ENCODE measurements around the gene TSPYL6.

DNA sequence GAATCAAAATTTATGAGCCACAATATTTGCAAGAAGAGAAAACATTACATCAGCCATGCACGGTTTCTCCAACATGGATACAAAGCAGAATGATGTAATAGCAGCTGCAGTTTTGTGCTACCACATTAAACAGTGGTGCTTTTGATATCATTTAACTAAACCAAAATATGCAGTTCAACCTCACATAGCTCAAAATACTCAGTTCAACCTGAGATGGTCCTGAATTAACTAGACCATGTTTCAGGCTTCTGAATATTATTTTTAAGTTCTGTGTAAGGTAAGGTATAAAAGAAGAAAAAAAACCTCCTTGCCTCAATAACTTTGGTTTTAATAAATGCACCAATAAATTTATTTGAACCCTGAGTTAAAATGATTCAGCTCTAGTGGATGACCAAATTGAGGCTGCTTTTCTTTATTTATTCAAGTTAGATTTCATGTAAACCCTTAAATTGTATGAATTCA lies 18.8 kb upstream of the TSPYL6 start:
- TF ChIP-seq, protein P1, sequence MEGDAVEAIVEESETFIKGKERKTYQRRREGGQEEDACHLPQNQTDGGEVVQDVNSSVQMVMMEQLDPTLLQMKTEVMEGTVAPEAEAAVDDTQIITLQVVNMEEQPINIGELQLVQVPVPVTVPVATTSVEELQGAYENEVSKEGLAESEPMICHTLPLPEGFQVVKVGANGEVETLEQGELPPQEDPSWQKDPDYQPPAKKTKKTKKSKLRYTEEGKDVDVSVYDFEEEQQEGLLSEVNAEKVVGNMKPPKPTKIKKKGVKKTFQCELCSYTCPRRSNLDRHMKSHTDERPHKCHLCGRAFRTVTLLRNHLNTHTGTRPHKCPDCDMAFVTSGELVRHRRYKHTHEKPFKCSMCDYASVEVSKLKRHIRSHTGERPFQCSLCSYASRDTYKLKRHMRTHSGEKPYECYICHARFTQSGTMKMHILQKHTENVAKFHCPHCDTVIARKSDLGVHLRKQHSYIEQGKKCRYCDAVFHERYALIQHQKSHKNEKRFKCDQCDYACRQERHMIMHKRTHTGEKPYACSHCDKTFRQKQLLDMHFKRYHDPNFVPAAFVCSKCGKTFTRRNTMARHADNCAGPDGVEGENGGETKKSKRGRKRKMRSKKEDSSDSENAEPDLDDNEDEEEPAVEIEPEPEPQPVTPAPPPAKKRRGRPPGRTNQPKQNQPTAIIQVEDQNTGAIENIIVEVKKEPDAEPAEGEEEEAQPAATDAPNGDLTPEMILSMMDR (IDR thresholded peaks at IDR 0.05): no peak
- TF ChIP-seq EZH2 (IDR thresholded peaks at IDR 0.05) (no peak), EZH2phosphoT487 (IDR thresholded peaks at IDR 0.05) (no peak)
